AG04450 (cell line): ENCODE data around the gene S1PR1. TPM values are rescaled to one million over a fixed set of nuclear protein-coding genes. Genes with fewer than 3 reads are reported as not detected.
"Not testable (repeated sequence)": the region's sequence is repeated elsewhere in the genome, so short reads cannot be mapped to it uniquely, and the experiment has no call there.

Experiments
- CTCF ChIA-PET: fragments of 300-600, 350-600 bp; formaldehyde crosslinking; extraction: SDS; loops from one replicate; lab custom pipeline; 2022; ENCODE audit warnings: antibody characterized with exemption, inconsistent platforms; lab: Charles Lee
- POLR2A ChIA-PET: fragments of 350-600 bp; formaldehyde crosslinking; extraction: SDS; loops from one replicate; lab custom pipeline; 2021; ENCODE audit warnings: antibody characterized with exemption, inconsistent platforms; lab: Yijun Ruan, JAX
- DNase-seq: peaks from one replicate; pipeline ENCODE4 v3.0.0-alpha.2; 2011; ENCODE audit warnings: low read depth, low spot score
- H3K27ac ChIP-seq: one replicate; pipeline ENCODE4 v1.5.1; 2012; ENCODE audit warnings: low read depth, low read length, control low read depth
- H3K27me3 ChIP-seq: one replicate; pipeline ENCODE4 v1.6.0; 2012; ENCODE audit warnings: low read length; ENCODE audit not compliant: control insufficient read depth, insufficient read depth
- H3K4me3 ChIP-seq: 2 replicates; pipeline ENCODE4 v1.5.1; 2011; ENCODE audit warnings: mild to moderate bottlenecking, low read depth, low read length, control low read depth
- H3K9me3 ChIP-seq: 2 replicates; pipeline ENCODE4 v1.5.1; 2012; ENCODE audit warnings: low read length; ENCODE audit not compliant: control insufficient read depth, insufficient read depth
- CTCF ChIP-seq: IDR thresholded peaks from 2 replicates; pipeline ENCODE4 v1.5.1; 2011; ENCODE audit warnings: low read depth, low read length, control low read depth, inconsistent platforms
- polyA plus RNA-seq: library from polyadenylated mRNA; depleted of rRNA; stranded (reverse); fragments of >200 nt; gene quantifications from 2 replicates; pipeline ENCODE4 v1.2.3, GENCODE V29; 2011

The S1PR1 gene
- polyA plus RNA-seq, 1 experiment: 38.1 TPM

GRCh38 chr1:101228424-101229134 lies 8.2 kb upstream of the S1PR1 start:
- no peak for DNase-seq
- no peak for TF ChIP-seq CTCF
- Histone ChIP-seq H3K27me3 (no peaks in the 10 kb centered on the region), H3K27ac (no peak overlapping the region), H3K9me3 (no peaks in the 10 kb centered on the region), H3K4me3 (no peak overlapping the region)
- ChIA-PET POLR2A (no interaction called here), CTCF (interaction anchor here (1.0 to 2.5 kb wide), 2 partner anchors 10 to 12 kb away, joined by 3 to 9 read pairs; no protein-coding TSS in a partner anchor)

- CTCF ChIA-PET, H3K4me3 ChIP-seq, H3K9me3 ChIP-seq, H3K27me3 ChIP-seq, H3K27ac ChIP-seq, DNase-seq, POLR2A ChIA-PET: not testable (repeated sequence)
Measured at GRCh38 chr1:101232182-101232581, 4.6 kb upstream of the S1PR1 start.

DNA sequence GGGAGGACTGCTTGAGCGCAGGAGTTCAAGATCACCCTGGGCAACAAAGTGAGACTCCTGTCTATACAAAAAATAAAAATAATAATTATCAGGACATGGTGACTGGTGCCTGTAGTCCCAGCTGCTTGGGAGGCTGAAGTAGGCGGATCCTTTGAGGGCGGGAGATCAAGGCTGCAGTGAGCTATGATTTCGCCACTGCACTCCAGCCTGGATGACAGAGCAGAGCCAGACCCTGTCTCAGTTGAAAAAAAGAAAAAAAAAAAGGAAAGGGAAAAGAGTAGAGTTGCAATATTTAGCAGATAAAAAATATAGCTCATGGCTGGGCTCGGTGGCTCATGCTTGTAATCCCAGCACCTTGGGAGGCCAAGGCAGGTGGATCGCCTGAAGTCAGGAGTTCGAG lies 3.3 kb upstream of the S1PR1 start:
- no peaks in the 10 kb centered on the region; the same call in 1 of the 2 replicates for H3K9me3 ChIP-seq
- no peak overlapping the region for H3K27ac ChIP-seq
- TF ChIP-seq CTCF: no peak
- H3K4me3 ChIP-seq: no peak overlapping the region
- ChIA-PET POLR2A (no interaction called here), CTCF (no interaction called here)
- no peaks in the 10 kb centered on the region for H3K27me3 ChIP-seq
- DNase-seq: no peak

DNA sequence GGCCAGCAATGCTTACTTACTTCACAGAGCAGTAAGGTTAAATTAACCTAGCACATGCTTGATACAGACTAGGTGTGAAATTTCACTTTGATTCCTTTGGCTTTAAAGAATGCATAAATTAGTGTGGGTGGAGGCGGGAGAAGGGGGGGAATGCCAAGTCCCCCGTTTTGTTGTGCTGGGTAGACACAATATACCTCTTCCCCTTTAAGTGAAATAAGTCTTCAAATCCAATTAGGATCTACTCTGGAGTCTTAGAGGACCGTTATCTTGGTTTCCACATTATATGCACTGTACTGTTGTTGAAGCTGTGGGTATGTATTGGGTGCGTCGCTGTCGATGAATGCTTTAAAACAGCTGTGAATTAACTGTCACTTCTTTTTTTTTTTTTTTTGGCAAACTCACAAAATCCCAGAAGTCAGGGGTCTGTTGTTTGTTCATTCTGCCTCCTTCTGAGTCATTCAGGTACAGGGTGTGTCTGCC lies 1.6 kb upstream of the S1PR1 start:
- Histone ChIP-seq H3K9me3 (no peaks in the 10 kb centered on the region; the same call in 1 of the 2 replicates), H3K27ac (no peak overlapping the region), H3K4me3 (peak overlapping the region; percentile 80), H3K27me3 (no peaks in the 10 kb centered on the region)
- POLR2A ChIA-PET: interaction anchor here (0.6 to 1.0 kb wide), 3 partner anchors 12 to 340 kb away, joined by 3 to 6 read pairs (median 3); no protein-coding TSS in a partner anchor
- DNase-seq: no peak
- CTCF ChIA-PET: interaction anchor here (0.6 to 1.4 kb wide), 6 partner anchors 17 to 313 kb away, joined by 3 to 5 read pairs (median 3); no protein-coding TSS in a partner anchor
- TF ChIP-seq CTCF: no peak

DNA sequence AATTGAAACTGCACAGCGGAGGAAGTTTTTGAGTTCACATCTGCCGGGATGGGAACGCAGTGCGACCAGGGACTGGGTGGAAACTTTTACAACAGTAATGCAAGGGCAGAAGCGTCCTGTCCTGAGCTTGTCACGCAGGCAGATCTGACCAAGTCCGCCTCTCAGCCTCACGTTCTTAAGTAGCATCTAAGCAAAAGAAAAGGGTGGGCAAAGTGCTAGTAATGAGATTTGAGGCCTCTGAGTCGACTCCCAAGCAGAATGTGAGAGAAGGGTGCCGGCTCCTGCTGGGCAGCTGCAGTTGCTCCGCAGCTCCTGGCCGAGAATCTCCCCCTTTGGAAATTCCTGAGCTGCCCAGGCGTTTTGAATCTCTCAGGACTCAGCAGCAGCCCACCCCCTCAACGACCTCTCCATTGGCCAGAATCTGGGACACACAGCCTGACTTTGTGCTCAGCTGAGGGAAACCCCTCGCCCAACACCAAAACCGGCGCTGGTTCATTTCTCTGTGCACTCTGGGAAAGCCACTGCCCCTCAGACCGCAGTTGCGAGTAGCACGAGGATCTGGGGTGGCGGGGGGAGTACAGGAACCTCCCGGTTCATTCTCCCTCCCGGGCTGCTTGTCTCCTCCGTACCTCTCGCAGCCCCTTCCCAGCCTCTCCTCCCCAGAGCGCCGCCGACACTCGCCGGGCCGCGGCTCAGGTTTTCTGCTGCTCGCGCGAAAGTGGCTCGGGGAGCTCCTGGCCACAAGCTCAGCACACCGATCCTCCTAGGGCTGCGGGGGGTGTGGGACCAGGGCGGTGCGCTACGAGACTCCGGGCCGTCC lies 913 bp upstream of the S1PR1 start:
- Histone ChIP-seq H3K4me3 (peak overlapping the region; percentile 80), H3K27ac (peak overlapping the region; percentile 57), H3K27me3 (no peaks in the 10 kb centered on the region), H3K9me3 (no peaks in the 10 kb centered on the region; the same call in 1 of the 2 replicates)
- ChIA-PET CTCF (interaction anchor here (0.7 to 1.4 kb wide), 7 partner anchors 11 to 758 kb away, joined by 3 read pairs; no protein-coding TSS in a partner anchor), POLR2A (interaction anchor here (0.7 to 1.0 kb wide), 9 partner anchors 35 to 340 kb away, joined by 3 to 17 read pairs (median 3); partner anchors contain the start of gene DPH5)
- no peak for DNase-seq
- no peak for TF ChIP-seq CTCF
